ENCODE measurements around the gene PAIP2.
"Not testable (repeated sequence)": the region's sequence is repeated elsewhere in the genome, so short reads cannot be mapped to it uniquely, and the experiment has no call there.

Gene PAIP2

GRCh38 chr5:139341689-139342422, at the start of gene PAIP2:
TSS of gene PAIP2 (plus strand) at chr5:139341854. CDS start at chr5:139363785, 21,931 bp downstream.
- H3K4me3 ChIP-seq (ENCODE audit: low read depth, low read length) = peak within 1 kb of the TSS; percentile 97
- DNase-seq (ENCODE audit: low read depth) = peak; percentile 93

GRCh38 chr5:139293202-139293506, 48.5 kb upstream of the PAIP2 start:
- H3K4me3 ChIP-seq (ENCODE audit: low read depth, low read length) = peak overlapping the region; percentile 89
- no peak for DNase-seq (ENCODE audit: low read depth)

GRCh38 chr5:139293507-139294373, 47.9 kb upstream of the PAIP2 start, which contains the start of gene MATR3:
TSS of gene MATR3 (plus strand) at chr5:139293740. CDS start at chr5:139307416, 13,676 bp downstream.
- H3K4me3 ChIP-seq (ENCODE audit: low read depth, low read length) = peak within 1 kb of the TSS; percentile 89
- peak; percentile 88 for DNase-seq (ENCODE audit: low read depth)

GRCh38 chr5:139294374-139295165, 47.1 kb upstream of the PAIP2 start:
- peak; percentile 47 for DNase-seq (ENCODE audit: low read depth)
- peak overlapping the region; percentile 89 for H3K4me3 ChIP-seq (ENCODE audit: low read depth, low read length)

- H3K4me3 ChIP-seq (ENCODE audit: low read depth, low read length) = peak overlapping the region; percentile 89
- DNase-seq (ENCODE audit: low read depth) = no peak
These were observed 46.2 kb upstream of the PAIP2 start for GRCh38 chr5:139295346-139296057.

GRCh38 chr5:139296198-139296597, 45.5 kb upstream of the PAIP2 start:
- no peak for DNase-seq (ENCODE audit: low read depth)
- no peak overlapping the region for H3K4me3 ChIP-seq (ENCODE audit: low read depth, low read length)

- no peak for DNase-seq (ENCODE audit: low read depth)
- H3K4me3 ChIP-seq (ENCODE audit: low read depth, low read length) = no peak overlapping the region
These were observed 44.8 kb upstream of the PAIP2 start for GRCh38 chr5:139296862-139297326.

- H3K4me3 ChIP-seq (ENCODE audit: low read depth, low read length) = no peak overlapping the region
- no peak for DNase-seq (ENCODE audit: low read depth)
These were observed 44.1 kb upstream of the PAIP2 start for GRCh38 chr5:139297439-139298133.

GRCh38 chr5:139298242-139298641, 43.4 kb upstream of the PAIP2 start:
- no peak for DNase-seq (ENCODE audit: low read depth)
- H3K4me3 ChIP-seq (ENCODE audit: low read depth, low read length) = no peak overlapping the region

- no peak for DNase-seq (ENCODE audit: low read depth)
These were observed 42.2 kb upstream of the PAIP2 start for GRCh38 chr5:139299486-139299885.

GRCh38 chr5:139301808-139302499, 39.7 kb upstream of the PAIP2 start:
- no peak overlapping the region for H3K4me3 ChIP-seq (ENCODE audit: low read depth, low read length)
- no peak for DNase-seq (ENCODE audit: low read depth)

More at GRCh38 chr5:139299486-139299885, 42.2 kb upstream of the PAIP2 start:
- no peak overlapping the region for H3K4me3 ChIP-seq (ENCODE audit: low read depth, low read length)

GRCh38 chr5:139304391-139305324, 37.0 kb upstream of the PAIP2 start:
- no peak overlapping the region for H3K4me3 ChIP-seq (ENCODE audit: low read depth, low read length)
- DNase-seq (ENCODE audit: low read depth) = no peak

- DNase-seq (ENCODE audit: low read depth) = no peak
- H3K4me3 ChIP-seq (ENCODE audit: low read depth, low read length) = no peak overlapping the region
These were observed 35.5 kb upstream of the PAIP2 start for GRCh38 chr5:139306197-139306596.

GRCh38 chr5:139306628-139307379, 34.9 kb upstream of the PAIP2 start:
- H3K4me3 ChIP-seq (ENCODE audit: low read depth, low read length) = no peak overlapping the region
- DNase-seq (ENCODE audit: low read depth) = no peak

GRCh38 chr5:139308797-139309196, 32.9 kb upstream of the PAIP2 start:
- H3K4me3 ChIP-seq (ENCODE audit: low read depth, low read length) = no peak overlapping the region
- no peak for DNase-seq (ENCODE audit: low read depth)

GRCh38 chr5:139310715-139311186, 30.9 kb upstream of the PAIP2 start:
- DNase-seq (ENCODE audit: low read depth); H3K4me3 ChIP-seq (ENCODE audit: low read depth, low read length): not testable (repeated sequence)

Data from skeletal muscle cell (primary cell).